GM12873 (cell line): ENCODE measurements around the gene MRPL24.
A peak's percentile ranks its signal among the peaks of the same experiment; 100 is the strongest.

ENCODE experiments used
- TF ChIP-seq, protein P1 (sequence below): IDR thresholded peaks from 2 replicates; pipeline ENCODE4 v1.5.1; 2012; ENCODE audit warnings: low read depth, mild to moderate bottlenecking, moderate library complexity, low read length, control low read depth; ENCODE audit not compliant: insufficient read depth; ENCODE audit errors: missing control alignments

Gene MRPL24

DNA sequence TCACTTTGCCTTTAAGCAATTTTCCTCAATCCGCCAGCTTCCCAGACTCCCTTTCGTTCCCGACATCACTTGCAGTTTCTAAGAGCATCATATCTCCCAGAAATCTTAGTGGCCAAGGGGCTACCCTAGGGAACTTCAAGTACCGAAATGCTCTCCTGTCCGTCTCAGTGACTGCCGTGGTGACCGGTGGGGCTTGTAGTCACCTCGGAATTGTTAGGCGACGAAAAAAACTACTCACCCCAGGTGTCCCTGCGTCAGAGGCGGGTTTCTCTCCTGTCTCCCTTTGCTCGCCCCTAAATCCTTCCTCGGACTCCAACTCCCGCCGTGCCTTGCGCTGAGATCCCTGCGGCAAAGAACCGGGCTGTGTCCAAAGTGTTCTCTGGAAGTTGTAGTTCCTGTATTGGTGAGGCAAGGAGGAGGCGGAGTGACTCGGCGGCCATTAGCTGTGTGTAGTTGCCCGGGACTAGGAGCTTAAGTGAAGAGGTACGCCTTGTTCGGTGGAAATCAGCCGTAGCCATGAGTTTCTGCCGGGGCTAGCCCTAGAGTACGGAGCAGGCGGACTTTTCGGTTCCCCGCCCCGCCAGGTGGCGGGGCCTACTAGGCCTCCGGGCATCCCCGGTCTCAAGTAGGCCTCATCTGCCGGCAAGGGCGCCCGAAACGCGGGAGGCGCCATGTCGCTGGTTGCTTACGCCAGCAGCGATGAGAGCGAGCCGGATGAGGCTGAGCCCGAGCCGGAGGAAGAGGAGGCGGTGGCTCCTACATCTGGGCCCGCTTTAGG is 26.4 kb upstream of the MRPL24 start, which contains the start of gene PRCC:
Gene PRCC (plus strand): TSS at position 435 of the 778 bp plus-strand sequence. CDS start 237 bp downstream, at position 672.
- TF ChIP-seq, protein P1, sequence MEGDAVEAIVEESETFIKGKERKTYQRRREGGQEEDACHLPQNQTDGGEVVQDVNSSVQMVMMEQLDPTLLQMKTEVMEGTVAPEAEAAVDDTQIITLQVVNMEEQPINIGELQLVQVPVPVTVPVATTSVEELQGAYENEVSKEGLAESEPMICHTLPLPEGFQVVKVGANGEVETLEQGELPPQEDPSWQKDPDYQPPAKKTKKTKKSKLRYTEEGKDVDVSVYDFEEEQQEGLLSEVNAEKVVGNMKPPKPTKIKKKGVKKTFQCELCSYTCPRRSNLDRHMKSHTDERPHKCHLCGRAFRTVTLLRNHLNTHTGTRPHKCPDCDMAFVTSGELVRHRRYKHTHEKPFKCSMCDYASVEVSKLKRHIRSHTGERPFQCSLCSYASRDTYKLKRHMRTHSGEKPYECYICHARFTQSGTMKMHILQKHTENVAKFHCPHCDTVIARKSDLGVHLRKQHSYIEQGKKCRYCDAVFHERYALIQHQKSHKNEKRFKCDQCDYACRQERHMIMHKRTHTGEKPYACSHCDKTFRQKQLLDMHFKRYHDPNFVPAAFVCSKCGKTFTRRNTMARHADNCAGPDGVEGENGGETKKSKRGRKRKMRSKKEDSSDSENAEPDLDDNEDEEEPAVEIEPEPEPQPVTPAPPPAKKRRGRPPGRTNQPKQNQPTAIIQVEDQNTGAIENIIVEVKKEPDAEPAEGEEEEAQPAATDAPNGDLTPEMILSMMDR, result peak; percentile 10

DNA sequence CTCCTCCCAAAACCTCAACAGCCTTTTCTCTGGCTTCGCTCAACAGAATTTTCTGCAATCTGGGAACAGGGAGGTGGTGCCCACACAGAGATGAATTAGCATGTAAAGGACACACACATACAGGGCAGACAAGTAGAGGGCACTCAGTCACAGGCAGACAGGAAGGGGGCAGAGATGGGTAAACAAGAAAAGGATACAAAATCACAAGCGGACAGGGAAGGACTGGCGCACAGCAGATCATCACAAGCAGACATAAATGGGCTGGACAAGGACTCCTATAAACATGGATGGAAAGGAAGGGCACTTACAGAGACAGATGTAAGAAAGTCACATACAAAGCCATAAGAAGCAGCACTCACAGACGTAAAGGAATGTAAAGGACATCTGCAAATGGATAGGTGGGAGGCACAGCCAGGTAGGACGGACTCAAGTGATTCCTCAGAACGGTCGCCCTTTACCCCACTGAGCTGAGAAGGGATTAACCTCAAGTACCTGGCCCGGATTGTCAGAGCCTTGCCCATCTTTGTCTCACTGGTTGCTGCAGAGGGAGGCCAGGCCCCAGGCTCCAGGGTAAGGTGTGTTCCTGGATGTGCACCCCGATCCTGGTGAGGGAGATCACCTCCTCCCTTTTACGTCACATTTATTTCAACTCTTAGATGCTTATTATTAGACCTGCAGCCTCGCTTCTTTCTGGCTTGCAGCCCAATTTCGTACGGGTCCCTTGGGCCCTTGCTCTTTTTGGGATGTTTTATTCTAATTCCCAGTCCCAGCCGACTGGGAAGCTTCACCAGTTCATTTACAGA is 25.6 kb upstream of the MRPL24 start:
- TF ChIP-seq, protein P1, result no peak

DNA sequence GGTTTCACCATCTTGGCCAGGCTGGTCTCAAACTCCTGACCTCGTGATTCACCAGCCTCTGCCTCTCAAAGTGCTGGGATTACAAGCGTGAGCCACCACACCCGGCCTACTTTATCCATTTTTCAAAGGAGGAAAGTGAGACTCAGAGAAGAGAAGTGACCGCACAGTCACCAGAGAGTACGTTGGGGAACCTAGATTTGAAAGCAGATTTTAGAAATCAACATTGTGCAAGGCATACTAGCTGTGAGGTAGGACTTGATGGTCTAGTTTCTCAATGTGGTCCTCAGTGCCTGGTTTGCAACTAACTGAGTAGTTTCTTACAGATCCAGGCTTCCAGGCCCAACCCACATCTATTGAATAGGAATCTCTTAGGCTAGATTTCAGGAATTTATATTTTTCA is 24.8 kb upstream of the MRPL24 start:
- TF ChIP-seq, protein P1, result no peak

DNA sequence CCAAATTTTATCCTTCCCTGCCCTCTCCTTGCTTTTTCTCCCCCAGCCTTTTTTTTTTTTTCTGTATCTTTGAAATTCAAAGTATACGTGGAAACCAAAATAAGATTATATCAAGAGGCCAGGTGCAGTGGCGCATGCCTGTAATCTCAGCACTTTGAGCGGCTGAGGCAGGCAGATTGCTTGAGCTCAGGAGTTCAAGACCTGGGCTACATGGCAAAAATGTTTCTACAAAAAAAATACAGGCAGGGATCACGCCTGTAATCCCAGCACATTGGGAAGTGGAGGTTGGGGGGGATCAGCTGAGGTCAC is 19.9 kb upstream of the MRPL24 start:
- TF ChIP-seq, protein P1, result no peak

DNA sequence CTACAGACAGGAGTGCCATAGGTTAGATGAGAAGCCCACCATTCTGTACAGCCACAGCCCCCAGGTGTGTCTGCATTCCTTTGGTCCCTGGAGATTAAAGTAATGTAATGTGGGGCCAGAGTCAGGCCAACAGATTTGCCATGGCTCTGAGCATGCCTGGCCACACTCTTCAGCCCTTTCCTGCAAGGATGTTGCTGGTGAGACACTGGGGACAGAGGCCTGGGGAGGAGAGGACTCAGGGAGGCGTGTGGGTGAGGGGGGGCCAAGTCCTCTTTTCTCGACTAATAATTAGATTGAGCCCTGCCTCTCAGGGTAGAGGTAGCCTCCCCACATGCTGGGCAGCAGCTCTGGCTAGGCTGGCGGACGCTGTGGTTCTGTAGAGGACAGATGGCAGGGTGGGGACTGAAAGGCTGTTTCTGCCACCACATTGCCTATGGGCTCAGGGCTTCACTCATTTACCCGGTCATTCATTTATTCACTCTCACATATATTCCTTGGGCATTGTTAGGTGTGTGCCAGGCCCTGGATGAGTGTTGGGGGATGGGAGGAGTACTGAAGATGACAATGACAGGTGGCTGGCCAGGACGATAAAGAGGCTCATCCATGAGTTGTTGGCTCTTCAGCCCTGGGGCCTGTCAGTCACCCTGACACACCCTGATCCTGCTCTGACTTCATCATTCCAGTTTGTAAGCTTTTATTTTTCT is 19.4 kb upstream of the MRPL24 start:
- TF ChIP-seq, protein P1, result no peak

DNA sequence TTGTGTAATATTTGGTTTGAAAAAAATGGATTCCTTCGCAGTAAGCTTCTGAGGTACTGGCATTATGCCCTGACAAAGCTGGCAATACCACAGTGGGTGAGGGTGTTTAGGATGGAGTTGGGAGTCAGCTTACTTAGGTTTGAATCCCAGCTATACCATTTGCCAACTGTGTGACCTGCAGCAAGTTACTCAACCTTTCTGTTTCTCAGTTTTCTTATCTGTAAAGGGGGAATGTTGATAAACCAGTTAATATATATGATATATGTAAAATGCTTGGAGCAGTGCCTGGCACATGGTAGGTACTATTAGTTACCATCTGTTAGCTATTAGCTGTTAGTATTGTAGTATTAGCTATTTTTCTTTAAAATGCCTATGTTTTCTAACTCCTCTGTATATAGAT is 15.5 kb upstream of the MRPL24 start:
- TF ChIP-seq, protein P1, result no peak

DNA sequence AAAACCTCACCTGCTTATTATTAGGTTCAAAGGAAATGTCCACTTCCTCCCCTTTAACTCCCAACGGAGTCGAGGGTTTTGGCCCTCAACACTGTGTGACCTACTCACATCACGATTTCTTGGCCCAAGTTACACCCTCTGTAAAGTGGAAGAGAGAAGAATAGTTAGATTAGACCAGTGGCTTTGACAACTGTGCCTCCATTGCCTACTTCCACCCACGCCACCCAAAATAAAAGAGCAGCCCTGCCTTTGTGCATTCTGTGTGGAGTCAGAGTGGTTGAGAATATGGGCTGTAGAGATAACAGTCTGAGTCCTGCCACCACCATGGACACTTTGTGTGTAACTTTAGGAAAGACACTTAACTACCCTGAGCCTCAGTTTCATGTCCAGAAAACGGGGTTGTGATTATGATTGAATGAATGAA is 14.7 kb upstream of the MRPL24 start:
- TF ChIP-seq, protein P1, result no peak
